ENCODE results near the gene KRTAP9-1. TPM values are rescaled to one million over a fixed set of nuclear protein-coding genes. Genes with fewer than 3 reads are reported as not detected.
"Not testable (repeated sequence)": the region's sequence is repeated elsewhere in the genome, so short reads cannot be mapped to it uniquely, and the experiment has no call there.

Gene KRTAP9-1, protein sequence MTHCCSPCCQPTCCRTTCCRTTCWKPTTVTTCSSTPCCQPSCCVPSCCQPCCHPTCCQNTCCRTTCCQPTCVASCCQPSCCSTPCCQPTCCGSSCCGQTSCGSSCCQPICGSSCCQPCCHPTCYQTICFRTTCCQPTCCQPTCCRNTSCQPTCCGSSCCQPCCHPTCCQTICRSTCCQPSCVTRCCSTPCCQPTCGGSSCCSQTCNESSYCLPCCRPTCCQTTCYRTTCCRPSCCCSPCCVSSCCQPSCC
- total RNA-seq = not detected

DNA sequence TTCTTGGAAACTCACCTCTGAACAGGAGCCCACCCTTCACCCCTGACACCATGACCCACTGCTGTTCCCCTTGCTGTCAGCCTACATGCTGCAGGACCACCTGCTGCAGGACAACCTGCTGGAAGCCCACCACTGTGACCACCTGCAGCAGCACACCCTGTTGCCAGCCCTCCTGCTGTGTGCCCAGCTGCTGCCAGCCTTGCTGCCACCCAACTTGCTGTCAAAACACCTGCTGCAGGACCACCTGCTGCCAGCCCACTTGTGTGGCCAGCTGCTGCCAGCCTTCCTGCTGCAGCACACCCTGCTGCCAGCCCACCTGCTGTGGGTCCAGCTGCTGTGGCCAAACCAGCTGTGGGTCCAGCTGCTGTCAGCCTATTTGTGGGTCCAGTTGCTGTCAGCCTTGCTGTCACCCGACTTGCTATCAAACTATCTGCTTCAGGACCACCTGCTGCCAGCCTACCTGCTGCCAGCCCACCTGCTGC is at the start of gene KRTAP9-1:
TSS of gene KRTAP9-1 (plus strand) at position 51 of the 482 bp plus-strand sequence. CDS start at position 51, 0 bp downstream.
- H3K4me3 ChIP-seq; intact Hi-C loops (cut with DNase I; ENCODE audit: low total_unique reads); DNase-seq; H3K4me1 ChIP-seq; H3K27me3 ChIP-seq; H3K27ac ChIP-seq; H3K9me3 ChIP-seq; H3K36me3 ChIP-seq: not testable (repeated sequence)

DNA sequence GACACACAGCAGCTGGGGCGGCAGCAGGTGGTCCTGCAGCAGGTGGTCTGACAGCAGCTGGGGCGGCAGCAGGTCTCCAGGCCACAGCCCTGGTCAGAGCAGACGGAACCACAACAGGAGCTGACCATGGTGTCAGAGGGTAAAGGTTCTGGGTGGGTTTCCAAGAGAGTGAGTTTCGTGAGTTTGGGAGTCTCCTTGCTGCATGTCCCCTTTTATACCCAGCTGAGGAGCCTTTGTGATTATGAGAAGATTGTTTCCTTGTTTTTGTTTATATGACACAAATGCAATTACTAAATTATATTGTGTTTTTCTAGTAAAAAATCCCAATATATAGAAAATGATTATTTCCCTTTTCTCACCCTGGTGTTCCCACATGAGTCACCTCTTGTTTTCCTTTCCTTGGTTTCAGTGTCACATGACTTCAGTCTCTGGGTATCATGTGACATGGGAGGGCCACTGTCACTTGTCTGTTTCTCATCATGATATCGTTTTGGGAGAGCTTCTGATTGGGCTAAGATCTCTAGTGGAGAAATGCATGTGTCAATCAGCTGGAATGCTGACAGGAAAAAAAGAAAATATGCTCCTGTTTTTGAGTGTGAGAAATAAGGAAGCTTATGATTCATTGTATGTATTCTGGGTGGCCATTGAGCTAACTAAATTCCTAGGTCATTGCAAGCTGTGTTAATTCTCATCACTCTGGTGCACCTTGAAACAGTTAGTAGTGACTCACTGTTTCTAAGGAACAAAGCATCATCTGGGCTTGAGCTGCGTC is 49.1 kb upstream of the KRTAP9-1 start, which contains the start of gene KRTAP4-6:
TSS of gene KRTAP4-6 (minus strand) at position 185 of the 772 bp plus-strand sequence. CDS start at position 128, 57 bp downstream.
- no peaks in the 10 kb centered on the region for H3K4me1 ChIP-seq
- DNase-seq = no peak
- no peak within 1 kb of the TSS for H3K27ac ChIP-seq
- no peaks in the 10 kb centered on the region for H3K36me3 ChIP-seq
- no peaks in the 10 kb centered on the region for H3K27me3 ChIP-seq
- H3K4me3 ChIP-seq = no peak within 1 kb of the TSS
- intact Hi-C loops (cut with DNase I; ENCODE audit: low total_unique reads) = no loop called here
- no peak for TF ChIP-seq POLR2A (IDR thresholded peaks at IDR 0.05)
- TF ChIP-seq, protein P1, sequence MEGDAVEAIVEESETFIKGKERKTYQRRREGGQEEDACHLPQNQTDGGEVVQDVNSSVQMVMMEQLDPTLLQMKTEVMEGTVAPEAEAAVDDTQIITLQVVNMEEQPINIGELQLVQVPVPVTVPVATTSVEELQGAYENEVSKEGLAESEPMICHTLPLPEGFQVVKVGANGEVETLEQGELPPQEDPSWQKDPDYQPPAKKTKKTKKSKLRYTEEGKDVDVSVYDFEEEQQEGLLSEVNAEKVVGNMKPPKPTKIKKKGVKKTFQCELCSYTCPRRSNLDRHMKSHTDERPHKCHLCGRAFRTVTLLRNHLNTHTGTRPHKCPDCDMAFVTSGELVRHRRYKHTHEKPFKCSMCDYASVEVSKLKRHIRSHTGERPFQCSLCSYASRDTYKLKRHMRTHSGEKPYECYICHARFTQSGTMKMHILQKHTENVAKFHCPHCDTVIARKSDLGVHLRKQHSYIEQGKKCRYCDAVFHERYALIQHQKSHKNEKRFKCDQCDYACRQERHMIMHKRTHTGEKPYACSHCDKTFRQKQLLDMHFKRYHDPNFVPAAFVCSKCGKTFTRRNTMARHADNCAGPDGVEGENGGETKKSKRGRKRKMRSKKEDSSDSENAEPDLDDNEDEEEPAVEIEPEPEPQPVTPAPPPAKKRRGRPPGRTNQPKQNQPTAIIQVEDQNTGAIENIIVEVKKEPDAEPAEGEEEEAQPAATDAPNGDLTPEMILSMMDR (IDR thresholded peaks at IDR 0.05) = no peak
- no peaks in the 10 kb centered on the region for H3K9me3 ChIP-seq

DNA sequence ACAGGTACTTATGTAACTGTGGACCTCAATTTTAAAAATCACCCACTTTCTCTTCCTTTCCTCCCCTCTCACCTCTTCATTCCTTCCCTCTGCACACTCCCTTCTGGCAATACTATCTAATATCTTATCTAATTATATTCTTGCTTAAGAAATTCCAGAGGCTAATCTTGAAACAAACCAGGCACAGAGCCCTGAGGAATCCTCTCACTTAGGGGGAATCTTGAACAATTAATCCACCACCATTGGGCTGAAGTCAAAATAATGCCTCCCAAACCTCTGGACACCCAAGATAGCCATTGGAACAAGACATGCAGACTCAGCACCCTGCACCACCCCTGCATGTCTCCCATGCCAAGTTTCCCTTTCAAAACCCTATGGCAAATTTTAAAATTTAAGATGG is 48.3 kb upstream of the KRTAP9-1 start:
- H3K9me3 ChIP-seq = no peaks in the 10 kb centered on the region
- no peak overlapping the region for H3K4me3 ChIP-seq
- H3K36me3 ChIP-seq = no peaks in the 10 kb centered on the region
- no peaks in the 10 kb centered on the region for H3K27me3 ChIP-seq
- TF ChIP-seq POLR2A (IDR thresholded peaks at IDR 0.05) = no peak
- TF ChIP-seq, protein P1 (IDR thresholded peaks at IDR 0.05) = no peak
- intact Hi-C loops (cut with DNase I; ENCODE audit: low total_unique reads) = no loop called here
- H3K27ac ChIP-seq = no peak overlapping the region
- DNase-seq = no peak
- H3K4me1 ChIP-seq = no peaks in the 10 kb centered on the region

DNA sequence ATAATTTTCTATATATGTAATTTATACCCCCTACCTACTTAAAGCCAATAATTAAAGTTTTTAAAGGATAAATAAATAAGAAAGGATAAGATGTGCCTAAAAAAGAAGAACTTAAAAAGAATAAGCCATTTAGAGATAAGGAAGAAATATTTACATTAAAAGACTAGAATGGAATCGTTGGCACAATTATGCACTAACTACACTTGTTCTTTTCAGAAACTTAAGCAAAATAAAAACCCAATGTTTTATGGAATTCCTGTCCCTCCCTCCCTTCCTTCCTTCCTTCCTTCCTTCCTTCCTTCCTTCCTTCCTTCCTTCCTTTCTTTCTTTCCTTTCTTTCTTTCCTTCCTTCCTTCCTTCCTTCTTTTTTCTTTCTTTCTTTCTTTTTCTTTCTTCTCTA is 44.8 kb upstream of the KRTAP9-1 start:
- intact Hi-C loops (cut with DNase I; ENCODE audit: low total_unique reads) = no loop called here
- TF ChIP-seq POLR2A (IDR thresholded peaks at IDR 0.05) = no peak
- TF ChIP-seq, protein P1 (IDR thresholded peaks at IDR 0.05) = no peak
- H3K4me1 ChIP-seq = no peaks in the 10 kb centered on the region

DNA sequence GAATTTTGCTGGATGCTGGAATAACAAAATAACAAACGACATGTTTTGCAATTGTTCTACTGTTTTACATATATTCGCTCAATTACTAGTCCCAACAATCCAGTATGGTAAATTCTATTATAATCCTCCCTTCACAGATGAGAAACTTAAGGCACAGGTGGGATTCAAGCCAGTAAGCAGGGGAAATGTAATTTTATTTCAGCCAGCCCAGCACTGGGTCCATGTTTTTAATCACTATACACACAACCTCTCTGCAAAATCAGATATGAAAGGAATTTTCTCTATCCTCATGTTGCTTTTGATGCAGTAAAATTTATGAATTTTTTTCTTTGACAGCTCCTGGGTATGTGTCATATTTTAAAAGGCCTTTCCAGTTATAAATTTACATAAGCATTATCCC is 44.4 kb upstream of the KRTAP9-1 start:
- TF ChIP-seq POLR2A (IDR thresholded peaks at IDR 0.05) = no peak
- TF ChIP-seq, protein P1 (IDR thresholded peaks at IDR 0.05) = no peak
- Histone ChIP-seq H3K4me3 (no peak overlapping the region), H3K27me3 (no peaks in the 10 kb centered on the region), H3K9me3 (no peaks in the 10 kb centered on the region), H3K36me3 (no peaks in the 10 kb centered on the region), H3K27ac (no peak overlapping the region), H3K4me1 (no peaks in the 10 kb centered on the region)
- intact Hi-C loops (cut with DNase I; ENCODE audit: low total_unique reads) = no loop called here
- DNase-seq = no peak

More for the DNA sequence above, 44.8 kb upstream of the KRTAP9-1 start:
- Histone ChIP-seq H3K27me3 (no peaks in the 10 kb centered on the region), H3K9me3 (no peaks in the 10 kb centered on the region), H3K27ac (no peak overlapping the region), H3K4me3 (no peak overlapping the region), H3K36me3 (no peaks in the 10 kb centered on the region)
- DNase-seq = no peak
